ENCODE data around the gene CNOT10. TPM values are rescaled to one million over a fixed set of nuclear protein-coding genes. Genes with fewer than 3 reads are reported as not detected.

The CNOT10 gene
- total RNA-seq, 1 experiment from 2014 or later = 46.2 TPM

DNA sequence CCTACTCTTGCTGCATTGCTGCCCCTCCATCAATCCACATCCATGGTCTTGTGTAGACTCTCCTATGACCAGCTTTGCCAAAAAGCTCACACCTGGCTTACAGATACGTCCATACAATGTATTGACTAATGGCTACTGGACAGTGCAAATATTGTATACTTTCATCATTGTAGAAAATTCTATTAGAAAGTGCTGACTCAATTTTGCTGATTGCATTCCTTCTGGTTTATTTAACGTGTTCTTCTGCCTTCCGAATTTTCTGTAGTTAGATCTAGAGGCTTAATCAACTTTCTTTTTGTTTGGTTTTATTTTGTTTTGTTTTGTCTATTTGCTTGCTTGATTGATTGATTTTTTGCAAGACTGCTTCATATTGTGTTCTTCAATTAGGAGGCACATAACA lies 29.8 kb upstream of the CNOT10 start:
- BruUV-seq (replicated peaks) = no TSS peak
- no peak overlapping the region for H3K9ac ChIP-seq (ENCODE audit: low read length)
- H3K36me3 ChIP-seq (ENCODE audit: low read depth, low read length) = no peaks in the 10 kb centered on the region
- H3F3A ChIP-seq (ENCODE audit: low read length, unreplicated experiment) = no peaks in the 10 kb centered on the region
- TF ChIP-seq EZH2phosphoT487 (IDR thresholded peaks at IDR 0.05; ENCODE audit: borderline replicate concordance, low read length) = no peak
- TF ChIP-seq, protein P1, sequence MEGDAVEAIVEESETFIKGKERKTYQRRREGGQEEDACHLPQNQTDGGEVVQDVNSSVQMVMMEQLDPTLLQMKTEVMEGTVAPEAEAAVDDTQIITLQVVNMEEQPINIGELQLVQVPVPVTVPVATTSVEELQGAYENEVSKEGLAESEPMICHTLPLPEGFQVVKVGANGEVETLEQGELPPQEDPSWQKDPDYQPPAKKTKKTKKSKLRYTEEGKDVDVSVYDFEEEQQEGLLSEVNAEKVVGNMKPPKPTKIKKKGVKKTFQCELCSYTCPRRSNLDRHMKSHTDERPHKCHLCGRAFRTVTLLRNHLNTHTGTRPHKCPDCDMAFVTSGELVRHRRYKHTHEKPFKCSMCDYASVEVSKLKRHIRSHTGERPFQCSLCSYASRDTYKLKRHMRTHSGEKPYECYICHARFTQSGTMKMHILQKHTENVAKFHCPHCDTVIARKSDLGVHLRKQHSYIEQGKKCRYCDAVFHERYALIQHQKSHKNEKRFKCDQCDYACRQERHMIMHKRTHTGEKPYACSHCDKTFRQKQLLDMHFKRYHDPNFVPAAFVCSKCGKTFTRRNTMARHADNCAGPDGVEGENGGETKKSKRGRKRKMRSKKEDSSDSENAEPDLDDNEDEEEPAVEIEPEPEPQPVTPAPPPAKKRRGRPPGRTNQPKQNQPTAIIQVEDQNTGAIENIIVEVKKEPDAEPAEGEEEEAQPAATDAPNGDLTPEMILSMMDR (conservative IDR thresholded peaks at IDR 0.05; ENCODE audit: low read depth, low read length) = no peak
- H3K9me3 ChIP-seq (ENCODE audit: low read length) = no peaks in the 10 kb centered on the region
- no peak overlapping the region for H3K4me2 ChIP-seq (ENCODE audit: low read length)
- no peaks in the 10 kb centered on the region for H3K9me2 ChIP-seq (replicated peaks; ENCODE audit: low read length)
- no peaks in the 10 kb centered on the region for H3K4me1 ChIP-seq (ENCODE audit: insufficient read depth, low read length)
- POLR2A ChIA-PET (ENCODE audit: unreplicated experiment) = no interaction called here
- no peak overlapping the region for H2AFZ ChIP-seq (ENCODE audit: low read length)
- H3K4me3 ChIP-seq (ENCODE audit: low read length) = no peak overlapping the region
- no peaks in the 10 kb centered on the region for H4K20me1 ChIP-seq (ENCODE audit: low read length)
- no peak for ATAC-seq
- no peak overlapping the region for H3K27ac ChIP-seq (ENCODE audit: low read length)
- no peaks in the 10 kb centered on the region for H3K79me2 ChIP-seq (ENCODE audit: low read length)
- intact Hi-C loops (cut with micrococcal nuclease) = no loop called here
- no peak for DNase-seq
- CTCF ChIA-PET = no interaction called here
- H3K27me3 ChIP-seq (ENCODE audit: low read length) = no peaks in the 10 kb centered on the region

DNA sequence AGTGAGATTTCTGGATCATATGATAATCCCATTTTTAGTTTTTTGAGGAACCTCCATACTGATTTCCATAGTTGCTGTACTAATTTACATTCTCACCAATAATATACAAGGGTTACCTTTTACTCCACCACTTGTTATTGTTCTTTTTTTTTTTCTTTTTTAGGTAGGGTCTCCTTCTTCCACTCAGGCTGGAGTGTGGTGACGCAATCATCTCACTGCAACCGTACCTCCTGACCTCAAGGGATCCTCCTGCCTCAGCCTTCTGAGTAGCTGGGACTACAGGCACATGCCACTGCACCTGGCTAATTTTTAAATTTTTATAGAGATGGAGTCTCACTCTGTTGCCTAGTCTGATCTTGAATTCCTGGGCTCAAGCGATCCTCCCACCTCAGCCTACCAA lies 24.4 kb upstream of the CNOT10 start:
- Histone ChIP-seq H3K4me3 (ENCODE audit: low read length) (no peak overlapping the region), H3K4me2 (ENCODE audit: low read length) (no peak overlapping the region), H3F3A (ENCODE audit: low read length, unreplicated experiment) (no peaks in the 10 kb centered on the region), H3K9ac (ENCODE audit: low read length) (no peak overlapping the region), H2AFZ (ENCODE audit: low read length) (no peak overlapping the region), H3K79me2 (ENCODE audit: low read length) (no peaks in the 10 kb centered on the region), H3K9me3 (ENCODE audit: low read length) (no peaks in the 10 kb centered on the region), H3K36me3 (ENCODE audit: low read depth, low read length) (no peaks in the 10 kb centered on the region), H3K4me1 (ENCODE audit: insufficient read depth, low read length) (no peaks in the 10 kb centered on the region), H4K20me1 (ENCODE audit: low read length) (no peaks in the 10 kb centered on the region), H3K9me2 (replicated peaks; ENCODE audit: low read length) (no peaks in the 10 kb centered on the region), H3K27ac (ENCODE audit: low read length) (no peak overlapping the region), H3K27me3 (ENCODE audit: low read length) (no peaks in the 10 kb centered on the region)
- BruUV-seq (replicated peaks) = no TSS peak
- CTCF ChIA-PET = no interaction called here
- ATAC-seq (no peak), DNase-seq (no peak)
- intact Hi-C loops (cut with micrococcal nuclease) = loop anchor here (5.0 kb wide), 1 partner anchor 88 kb away; the partner anchor contains the start of gene DYNC1LI1
- no peak for TF ChIP-seq EZH2 (IDR thresholded peaks at IDR 0.05; ENCODE audit: low read length, unreplicated experiment)
- TF ChIP-seq EZH2phosphoT487 (IDR thresholded peaks at IDR 0.05; ENCODE audit: borderline replicate concordance, low read length) = no peak
- TF ChIP-seq, protein P1 (conservative IDR thresholded peaks at IDR 0.05; ENCODE audit: low read depth, low read length) = no peak
- POLR2A ChIA-PET (ENCODE audit: unreplicated experiment) = no interaction called here

DNA sequence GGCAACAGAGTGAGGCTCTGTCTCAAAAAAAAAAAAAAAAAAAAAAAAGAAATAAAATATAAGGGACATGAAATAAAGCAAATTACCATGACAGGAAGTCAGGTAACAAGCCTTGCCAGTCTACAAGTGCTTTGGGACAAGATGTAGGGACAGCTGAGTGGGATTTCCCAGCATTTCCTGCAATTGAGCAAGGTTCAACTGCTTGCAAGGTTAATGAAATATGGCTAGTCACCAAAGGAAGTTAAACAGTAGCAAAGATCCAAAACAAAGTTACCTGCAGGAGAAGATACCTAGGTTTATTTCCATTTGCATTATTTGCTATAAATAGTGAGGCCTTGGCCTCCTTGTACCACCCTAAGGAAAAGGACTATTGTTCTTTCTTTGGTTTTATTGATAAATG lies 22.3 kb upstream of the CNOT10 start:
- ChIA-PET POLR2A (ENCODE audit: unreplicated experiment) (no interaction called here), CTCF (no interaction called here)
- Histone ChIP-seq H2AFZ (ENCODE audit: low read length) (no peak overlapping the region), H4K20me1 (ENCODE audit: low read length) (no peaks in the 10 kb centered on the region), H3K4me3 (ENCODE audit: low read length) (no peak overlapping the region), H3K9me3 (ENCODE audit: low read length) (no peaks in the 10 kb centered on the region), H3K79me2 (ENCODE audit: low read length) (no peaks in the 10 kb centered on the region), H3K27ac (ENCODE audit: low read length) (no peak overlapping the region), H3F3A (ENCODE audit: low read length, unreplicated experiment) (no peaks in the 10 kb centered on the region), H3K9ac (ENCODE audit: low read length) (no peak overlapping the region), H3K27me3 (ENCODE audit: low read length) (no peaks in the 10 kb centered on the region), H3K4me1 (ENCODE audit: insufficient read depth, low read length) (peaks cover 6% of the 10 kb centered on the region; the same call in 1 of the 2 replicates), H3K9me2 (replicated peaks; ENCODE audit: low read length) (no peaks in the 10 kb centered on the region), H3K36me3 (ENCODE audit: low read depth, low read length) (no peaks in the 10 kb centered on the region), H3K4me2 (ENCODE audit: low read length) (no peak overlapping the region)
- intact Hi-C loops (cut with micrococcal nuclease) = loop anchor here (5.0 kb wide), 1 partner anchor 90 kb away; the partner anchor contains the start of gene DYNC1LI1
- BruUV-seq (replicated peaks) = no TSS peak
- DNase-seq (no peak), ATAC-seq (no peak)
- no peak for TF ChIP-seq EZH2phosphoT487 (IDR thresholded peaks at IDR 0.05; ENCODE audit: borderline replicate concordance, low read length)
- no peak for TF ChIP-seq EZH2 (IDR thresholded peaks at IDR 0.05; ENCODE audit: low read length, unreplicated experiment)
- TF ChIP-seq, protein P1 (conservative IDR thresholded peaks at IDR 0.05; ENCODE audit: low read depth, low read length) = no peak
